Activated T-cell treated with anti-CD3 and anti-CD28 coated beads, Interleukin-2, amount 50 U/mL, for 4 hours (primary cell): ENCODE data around the gene NEURL1. TPM values are rescaled to one million over a fixed set of nuclear protein-coding genes. Genes with fewer than 3 reads are reported as not detected.

Experiments used
- ATAC-seq, 2 donors: fragments of 200-7000 bp; cut with Tn5 transposase; one replicate each; pipeline ENCODE4 v1.10.0; 2021
- DNase-seq: peaks from one replicate; pipeline ENCODE4 v3.0.0-alpha.2; 2020
- H3K27me3 Mint-ChIP-seq: one replicate; pipeline ENCODE4 v1.8.0; 2021; ENCODE audit warnings: low read depth, mixed read lengths
- H3K36me3 Mint-ChIP-seq: one replicate; pipeline ENCODE4 v1.8.0; 2022; ENCODE audit warnings: mixed read lengths; ENCODE audit not compliant: insufficient read depth
- H3K4me1 Mint-ChIP-seq: one replicate; pipeline ENCODE4 v1.8.0; 2021; ENCODE audit warnings: low read depth, mixed read lengths
- H3K4me3 Mint-ChIP-seq: one replicate; pipeline ENCODE4 v1.8.0; 2021; ENCODE audit warnings: mild to moderate bottlenecking, moderate library complexity, mixed read lengths
- H3K9me3 Mint-ChIP-seq: one replicate; pipeline ENCODE4 v1.8.0; 2021; ENCODE audit warnings: mixed read lengths
- total RNA-seq, 3 donors: library from RNA; stranded (reverse); gene quantifications; one replicate each; pipeline ENCODE4 v1.2.1, GENCODE V29; 2021

Gene NEURL1
- total RNA-seq, 3 donors from 2014 or later, result 0.84 to 2.0 (median 1.5) TPM

GRCh38 chr10:103533827-103534226 is 40.3 kb downstream of the NEURL1 start:
- H3K4me1 Mint-ChIP-seq, result no peaks in the 10 kb centered on the region
- ATAC-seq, result no peak
- DNase-seq, result no peak
- H3K27me3 Mint-ChIP-seq, result peaks cover 14% of the 10 kb centered on the region
- H3K36me3 Mint-ChIP-seq, result no peaks in the 10 kb centered on the region
- no peak overlapping the region for H3K4me3 Mint-ChIP-seq
- peaks cover 6% of the 10 kb centered on the region for H3K9me3 Mint-ChIP-seq

GRCh38 chr10:103534621-103535498 is 41.4 kb downstream of the NEURL1 start:
- no peaks in the 10 kb centered on the region for H3K36me3 Mint-ChIP-seq
- no peak for DNase-seq
- ATAC-seq, result no peak
- H3K27me3 Mint-ChIP-seq, result peaks cover 22% of the 10 kb centered on the region
- no peak overlapping the region for H3K4me3 Mint-ChIP-seq
- H3K4me1 Mint-ChIP-seq, result no peaks in the 10 kb centered on the region
- peaks cover 6% of the 10 kb centered on the region for H3K9me3 Mint-ChIP-seq

GRCh38 chr10:103535595-103535994 is 42.1 kb downstream of the NEURL1 start:
- no peaks in the 10 kb centered on the region for H3K4me1 Mint-ChIP-seq
- ATAC-seq, result no peak
- no peak overlapping the region for H3K4me3 Mint-ChIP-seq
- no peak for DNase-seq
- H3K9me3 Mint-ChIP-seq, result peaks cover 6% of the 10 kb centered on the region
- no peaks in the 10 kb centered on the region for H3K36me3 Mint-ChIP-seq
- H3K27me3 Mint-ChIP-seq, result peaks cover 22% of the 10 kb centered on the region

- Mint-ChIP-seq H3K36me3 (no peaks in the 10 kb centered on the region), H3K27me3 (peaks cover 19% of the 10 kb centered on the region), H3K4me1 (peaks cover 11% of the 10 kb centered on the region), H3K4me3 (no peak overlapping the region), H3K9me3 (no peaks in the 10 kb centered on the region)
- ATAC-seq (no peak), DNase-seq (no peak)
Measured at GRCh38 chr10:103539751-103540150, 46.2 kb downstream of the NEURL1 start.

- DNase-seq, result no peak
- Mint-ChIP-seq H3K27me3 (peaks cover 18% of the 10 kb centered on the region), H3K4me3 (no peak overlapping the region), H3K9me3 (no peaks in the 10 kb centered on the region), H3K4me1 (peaks cover 11% of the 10 kb centered on the region), H3K36me3 (no peaks in the 10 kb centered on the region)
- ATAC-seq, result no peak
Measured at GRCh38 chr10:103540722-103541121, 47.2 kb downstream of the NEURL1 start.

- H3K4me1 Mint-ChIP-seq, result peaks cover 11% of the 10 kb centered on the region
- H3K9me3 Mint-ChIP-seq, result no peaks in the 10 kb centered on the region
- H3K27me3 Mint-ChIP-seq, result peaks cover 18% of the 10 kb centered on the region
- no peak overlapping the region for H3K4me3 Mint-ChIP-seq
- ATAC-seq (no peak), DNase-seq (no peak)
- no peaks in the 10 kb centered on the region for H3K36me3 Mint-ChIP-seq
Measured at GRCh38 chr10:103541616-103542015, 48.1 kb downstream of the NEURL1 start.

- no peak for DNase-seq
- H3K4me1 Mint-ChIP-seq, result peaks cover 11% of the 10 kb centered on the region
- ATAC-seq, result peak; percentile 63 to 64
- H3K9me3 Mint-ChIP-seq, result no peaks in the 10 kb centered on the region
- H3K4me3 Mint-ChIP-seq, result peak overlapping the region; percentile 70
- H3K36me3 Mint-ChIP-seq, result no peaks in the 10 kb centered on the region
- H3K27me3 Mint-ChIP-seq, result peaks cover 13% of the 10 kb centered on the region
Measured at GRCh38 chr10:103542764-103543616, 49.5 kb downstream of the NEURL1 start.

- H3K9me3 Mint-ChIP-seq, result no peaks in the 10 kb centered on the region
- DNase-seq (no peak), ATAC-seq (no peak)
- no peaks in the 10 kb centered on the region for H3K36me3 Mint-ChIP-seq
- peaks cover 13% of the 10 kb centered on the region for H3K27me3 Mint-ChIP-seq
- H3K4me3 Mint-ChIP-seq, result no peak overlapping the region
- peaks cover 11% of the 10 kb centered on the region for H3K4me1 Mint-ChIP-seq
Measured at GRCh38 chr10:103543617-103544525, 50.4 kb downstream of the NEURL1 start.

- DNase-seq, result no peak
- H3K4me3 Mint-ChIP-seq, result no peak overlapping the region
- ATAC-seq, result no peak
- peaks cover 5% of the 10 kb centered on the region for H3K27me3 Mint-ChIP-seq
- no peaks in the 10 kb centered on the region for H3K9me3 Mint-ChIP-seq
- H3K36me3 Mint-ChIP-seq, result no peaks in the 10 kb centered on the region
- peaks cover 11% of the 10 kb centered on the region for H3K4me1 Mint-ChIP-seq
Measured at GRCh38 chr10:103544657-103545310, 51.3 kb downstream of the NEURL1 start.

- H3K4me1 Mint-ChIP-seq, result peaks cover 11% of the 10 kb centered on the region
- DNase-seq, result no peak
- no peaks in the 10 kb centered on the region for H3K36me3 Mint-ChIP-seq
- ATAC-seq, result no peak
- peaks cover 5% of the 10 kb centered on the region for H3K27me3 Mint-ChIP-seq
- no peak overlapping the region for H3K4me3 Mint-ChIP-seq
- H3K9me3 Mint-ChIP-seq, result no peaks in the 10 kb centered on the region
Measured at GRCh38 chr10:103545366-103545765, 51.9 kb downstream of the NEURL1 start.

GRCh38 chr10:103545771-103546281 is 52.3 kb downstream of the NEURL1 start:
- DNase-seq, result no peak
- Mint-ChIP-seq H3K4me1 (peaks cover 11% of the 10 kb centered on the region), H3K36me3 (no peaks in the 10 kb centered on the region), H3K9me3 (no peaks in the 10 kb centered on the region), H3K4me3 (no peak overlapping the region), H3K27me3 (peaks cover 2% of the 10 kb centered on the region)
- ATAC-seq, result no peak

- Mint-ChIP-seq H3K36me3 (no peaks in the 10 kb centered on the region), H3K27me3 (no peaks in the 10 kb centered on the region), H3K9me3 (no peaks in the 10 kb centered on the region), H3K4me1 (peaks cover 11% of the 10 kb centered on the region), H3K4me3 (no peak overlapping the region)
- ATAC-seq (no peak), DNase-seq (no peak)
Measured at GRCh38 chr10:103546401-103546800, 52.9 kb downstream of the NEURL1 start.

GRCh38 chr10:103547391-103547946 is 54.0 kb downstream of the NEURL1 start:
- H3K36me3 Mint-ChIP-seq, result no peaks in the 10 kb centered on the region
- no peaks in the 10 kb centered on the region for H3K27me3 Mint-ChIP-seq
- no peaks in the 10 kb centered on the region for H3K9me3 Mint-ChIP-seq
- ATAC-seq (no peak), DNase-seq (no peak)
- no peak overlapping the region for H3K4me3 Mint-ChIP-seq
- peaks cover 10% of the 10 kb centered on the region for H3K4me1 Mint-ChIP-seq
